Natural killer cell (primary cell): Measurements from ENCODE around the gene EPB41L4B. TPM values are rescaled to one million over a fixed set of nuclear protein-coding genes. Genes with fewer than 3 reads are reported as not detected.

ENCODE experiments used
- ATAC-seq, 3 donors: fragments of 150-1000 bp in 2 of 3; fragments of 200-7000 bp in 1 of 3; cut with Tn5 transposase; 1 replicate in 1 of 3; 2 replicates in 2 of 3; pipeline ENCODE4 v1.10.0; 2021; ENCODE audit warnings: mild to moderate bottlenecking in 2 of 3, moderate library complexity in 2 of 3
- DNase-seq, 2 donors: peaks; one replicate each; pipeline versions ENCODE4 v3.0.0 to v3.0.0-alpha.2; 2013 to 2021; ENCODE audit warnings: mixed read lengths in 1 of 2
- H3K27ac ChIP-seq: one replicate; pipeline ENCODE4 v1.5.1; 2013; ENCODE audit warnings: mild to moderate bottlenecking, low read length
- H3K27me3 ChIP-seq: one replicate; pipeline ENCODE4 v1.6.1; 2013; ENCODE audit warnings: low read length; ENCODE audit not compliant: control insufficient read depth, insufficient read depth
- H3K36me3 ChIP-seq: one replicate; pipeline ENCODE4 v1.6.1; 2013; ENCODE audit warnings: low read length; ENCODE audit not compliant: control insufficient read depth, insufficient read depth
- H3K4me1 ChIP-seq: one replicate; pipeline ENCODE4 v1.6.1; 2013; ENCODE audit warnings: low read length; ENCODE audit not compliant: control insufficient read depth, insufficient read depth
- H3K4me3 ChIP-seq: one replicate; pipeline ENCODE4 v1.5.1; 2013; ENCODE audit warnings: low read length
- H3K9me3 ChIP-seq: one replicate; pipeline ENCODE4 v1.6.1; 2013; ENCODE audit warnings: low read length; ENCODE audit not compliant: control insufficient read depth, insufficient read depth
- H3K27ac Mint-ChIP-seq, 2 donors: one replicate each; pipeline ENCODE4 v1.8.0; 2022; ENCODE audit warnings: mild to moderate bottlenecking in 2 of 2, mixed read lengths in 2 of 2, moderate library complexity in 1 of 2
- H3K27me3 Mint-ChIP-seq, 2 donors: one replicate each; pipeline ENCODE4 v1.8.0; 2022; ENCODE audit warnings: low read depth in 2 of 2, mixed read lengths in 2 of 2
- H3K36me3 Mint-ChIP-seq: one replicate; pipeline ENCODE4 v1.8.0; 2022; ENCODE audit warnings: mixed read lengths
- H3K4me1 Mint-ChIP-seq, 2 donors: one replicate each; pipeline ENCODE4 v1.8.0; 2022; ENCODE audit warnings: mixed read lengths in 2 of 2
- H3K4me3 Mint-ChIP-seq: one replicate; pipeline ENCODE4 v1.8.0; 2022; ENCODE audit warnings: mild to moderate bottlenecking, moderate library complexity, mixed read lengths
- H3K9me3 Mint-ChIP-seq, 2 donors: one replicate each; pipeline ENCODE4 v1.8.0; 2022; ENCODE audit warnings: mixed read lengths in 2 of 2
- CTCF ChIP-seq: fragments of 200-600 bp; IDR thresholded peaks from one replicate; pipeline ENCODE4 v1.8.0; 2022; ENCODE audit warnings: antibody characterized with exemption
- WGBS: methylation state at CpG from one replicate; pipeline ENCODE4 v1.1.7; 2013; ENCODE audit warnings: missing lambda C conversion rate; ENCODE audit not compliant: insufficient coverage; 5-methylcytosine and 5-hydroxymethylcytosine counted together
- intact Hi-C: fragments of 100-400 bp; cut with micrococcal nuclease; formaldehyde crosslinking; loops from one replicate; pipeline ENCODE4 v1.14.2; 2022
- total RNA-seq, 4 donors: library from RNA; stranded (reverse); fragments of 120-200 nt in 1 of 4; gene quantifications; one replicate each; pipeline versions ENCODE4 v1.2.3 to v1.2.4, GENCODE V29; 2013 to 2022

Gene EPB41L4B
- total RNA-seq, 3 donors from 2014 or later (not counting 1 experiment from before 2014, with no cell fraction given): not detected

GRCh38 chr9:109278216-109278615 lies 42.6 kb downstream of the EPB41L4B start:
- Histone ChIP-seq H3K9me3 (no peaks in the 10 kb centered on the region), H3K27me3 (no peaks in the 10 kb centered on the region), H3K27ac (no peak overlapping the region), H3K4me1 (no peaks in the 10 kb centered on the region), H3K4me3 (no peak overlapping the region), H3K36me3 (no peaks in the 10 kb centered on the region)
- WGBS: 77% methylated on average over 6 of the region's 6 CpGs
- Mint-ChIP-seq H3K9me3 (no peaks in the 10 kb centered on the region), H3K27me3 (peaks cover 9 to 37% of the 10 kb centered on the region in 2 donors), H3K4me1 (no peaks in the 10 kb centered on the region), H3K27ac (no peak overlapping the region), H3K36me3 (no peaks in the 10 kb centered on the region), H3K4me3 (no peak overlapping the region)
- DNase-seq (no peak), ATAC-seq (no peak)
- intact Hi-C loops: no loop called here
- no peak for TF ChIP-seq CTCF

GRCh38 chr9:109277451-109277850 lies 43.4 kb downstream of the EPB41L4B start:
- Mint-ChIP-seq H3K27me3 (peaks cover 9 to 32% of the 10 kb centered on the region in 2 donors), H3K4me3 (no peak overlapping the region), H3K4me1 (no peaks in the 10 kb centered on the region), H3K27ac (no peak overlapping the region), H3K36me3 (no peaks in the 10 kb centered on the region), H3K9me3 (no peaks in the 10 kb centered on the region)
- intact Hi-C loops: no loop called here
- H3K36me3 ChIP-seq: no peaks in the 10 kb centered on the region
- no peaks in the 10 kb centered on the region for H3K9me3 ChIP-seq
- no peak overlapping the region for H3K4me3 ChIP-seq
- no peak for DNase-seq
- WGBS: 34% methylated on average over 9 of the region's 9 CpGs
- H3K27me3 ChIP-seq: no peaks in the 10 kb centered on the region
- no peaks in the 10 kb centered on the region for H3K4me1 ChIP-seq
- TF ChIP-seq CTCF: no peak
- peak in 1 of 3 donors; percentile 31 for ATAC-seq
- no peak overlapping the region for H3K27ac ChIP-seq

GRCh38 chr9:109276469-109277440 lies 44.1 kb downstream of the EPB41L4B start:
- no peaks in the 10 kb centered on the region for H3K9me3 ChIP-seq
- no peaks in the 10 kb centered on the region for H3K4me1 ChIP-seq
- H3K27me3 ChIP-seq: no peaks in the 10 kb centered on the region
- no peak overlapping the region for H3K4me3 ChIP-seq
- intact Hi-C loops: no loop called here
- Mint-ChIP-seq H3K4me1 (no peaks in the 10 kb centered on the region), H3K4me3 (no peak overlapping the region), H3K27me3 (peaks cover 9 to 32% of the 10 kb centered on the region in 2 donors), H3K36me3 (no peaks in the 10 kb centered on the region), H3K9me3 (no peaks in the 10 kb centered on the region), H3K27ac (no peak overlapping the region)
- DNase-seq: no peak
- H3K27ac ChIP-seq: no peak overlapping the region
- ATAC-seq: no peak
- 80% methylated on average over 13 of the region's 13 CpGs for WGBS
- H3K36me3 ChIP-seq: no peaks in the 10 kb centered on the region
- TF ChIP-seq CTCF: no peak
